HG03039 (cell line): ENCODE data around the gene HAUS7.

ENCODE experiments used
- ATAC-seq: cut with Tn5 transposase; IDR thresholded peaks from one replicate; pipeline ENCODE4 v1.9.1; 2021; ENCODE audit warnings: mild to moderate bottlenecking, moderate library complexity; ENCODE audit not compliant: unreplicated experiment

Gene HAUS7

GRCh38 chrX:153470411-153471363 lies at the start of gene HAUS7:
Gene HAUS7 (minus strand): TSS chrX:153470576. CDS start chrX:153470557, 19 bp downstream.
- ATAC-seq, result peak; percentile 69

GRCh38 chrX:153519569-153520286 lies 49.4 kb upstream of the HAUS7 start:
- no peak for ATAC-seq

GRCh38 chrX:153517946-153518834 lies 47.8 kb upstream of the HAUS7 start:
- ATAC-seq, result no peak

GRCh38 chrX:153517423-153517822 lies 47.0 kb upstream of the HAUS7 start, which contains the start of gene ATP2B3:
Gene ATP2B3 (plus strand): TSS chrX:153517642. CDS start chrX:153536248, 18,606 bp downstream.
- ATAC-seq, result no peak

- ATAC-seq, result no peak
These were observed 45.7 kb upstream of the HAUS7 start for GRCh38 chrX:153516073-153516472.

GRCh38 chrX:153515435-153515834 lies 45.1 kb upstream of the HAUS7 start:
- ATAC-seq, result no peak

- no peak for ATAC-seq
These were observed 43.9 kb upstream of the HAUS7 start for GRCh38 chrX:153514259-153514658.

- no peak for ATAC-seq
These were observed 42.9 kb upstream of the HAUS7 start for GRCh38 chrX:153513265-153513664.

- ATAC-seq, result no peak
These were observed 42.1 kb upstream of the HAUS7 start for GRCh38 chrX:153512501-153512893.

GRCh38 chrX:153511784-153512500 lies 41.6 kb upstream of the HAUS7 start:
- ATAC-seq, result no peak

GRCh38 chrX:153510383-153510782 lies 40.0 kb upstream of the HAUS7 start:
- ATAC-seq, result no peak

GRCh38 chrX:153509592-153509991 lies 39.2 kb upstream of the HAUS7 start:
- ATAC-seq, result no peak

GRCh38 chrX:153507484-153508178 lies 37.3 kb upstream of the HAUS7 start:
- no peak for ATAC-seq

- ATAC-seq, result no peak
These were observed 35.0 kb upstream of the HAUS7 start for GRCh38 chrX:153505361-153505760.

GRCh38 chrX:153504445-153505016 lies 34.2 kb upstream of the HAUS7 start:
- ATAC-seq, result no peak

GRCh38 chrX:153502796-153503195 lies 32.4 kb upstream of the HAUS7 start:
- no peak for ATAC-seq

- ATAC-seq, result no peak
These were observed 31.8 kb upstream of the HAUS7 start for GRCh38 chrX:153502131-153502530.

GRCh38 chrX:153501530-153501929 lies 31.2 kb upstream of the HAUS7 start:
- no peak for ATAC-seq

- no peak for ATAC-seq
These were observed 30.4 kb upstream of the HAUS7 start for GRCh38 chrX:153500676-153501280.
